NCI-H1436 treated with DMSO at 0.1 percent for 48 hours (cell line): ENCODE results near the gene ROBO2.

Source experiments
- DNase-seq: peaks from one replicate; lab custom pipeline; 2025; lab: John Stamatoyannopoulos, UW

Gene ROBO2

GRCh38 chr3:77039606-77040171, at the start of gene ROBO2:
TSS of gene ROBO2 (plus strand) at chr3:77040099. CDS start at chr3:77040786, 687 bp downstream.
- DNase-seq = no peak

- no peak for DNase-seq
Measured at GRCh38 chr3:76990606-76991005, 49.3 kb upstream of the ROBO2 start.

- DNase-seq = no peak
Measured at GRCh38 chr3:76991165-76991564, 48.7 kb upstream of the ROBO2 start.

- no peak for DNase-seq
Measured at GRCh38 chr3:76997733-76998132, 42.2 kb upstream of the ROBO2 start.

- DNase-seq = no peak
Measured at GRCh38 chr3:76998555-76998954, 41.3 kb upstream of the ROBO2 start.

- no peak for DNase-seq
Measured at GRCh38 chr3:77001062-77001701, 38.7 kb upstream of the ROBO2 start.

- no peak for DNase-seq
Measured at GRCh38 chr3:77014226-77014625, 25.7 kb upstream of the ROBO2 start.

- no peak for DNase-seq
Measured at GRCh38 chr3:77025471-77025870, 14.4 kb upstream of the ROBO2 start.

GRCh38 chr3:77026904-77027634, 12.8 kb upstream of the ROBO2 start:
- no peak for DNase-seq

- no peak for DNase-seq
Measured at GRCh38 chr3:77028005-77028404, 11.9 kb upstream of the ROBO2 start.

- peak; percentile 38 for DNase-seq
Measured at GRCh38 chr3:77038468-77038929, 1.4 kb upstream of the ROBO2 start.

- no peak for DNase-seq
Measured at GRCh38 chr3:77038930-77039605, 831 bp upstream of the ROBO2 start.

- no peak for DNase-seq
Measured at GRCh38 chr3:77040216-77040615, 317 bp downstream of the ROBO2 start.

GRCh38 chr3:77040926-77041722, 1.2 kb downstream of the ROBO2 start:
- no peak for DNase-seq

- DNase-seq = no peak
Measured at GRCh38 chr3:77041811-77042210, 1.9 kb downstream of the ROBO2 start.

GRCh38 chr3:77042343-77042742, 2.4 kb downstream of the ROBO2 start:
- DNase-seq = no peak

- no peak for DNase-seq
Measured at GRCh38 chr3:77042882-77043281, 3.0 kb downstream of the ROBO2 start.

- DNase-seq = no peak
Measured at GRCh38 chr3:77045686-77046085, 5.8 kb downstream of the ROBO2 start.

- no peak for DNase-seq
Measured at GRCh38 chr3:77048186-77048585, 8.3 kb downstream of the ROBO2 start.

- no peak for DNase-seq
Measured at GRCh38 chr3:77051591-77051990, 11.7 kb downstream of the ROBO2 start.

- no peak for DNase-seq
Measured at GRCh38 chr3:77052051-77052501, 12.2 kb downstream of the ROBO2 start.
